ENCODE measurements around the gene CHRNB1. TPM values are rescaled to one million over a fixed set of nuclear protein-coding genes. Genes with fewer than 3 reads are reported as not detected.

CHRNB1 gene
- total RNA-seq, 4 donors from 2014 or later, result 6.5 to 16.0 (median 13.5) TPM

DNA sequence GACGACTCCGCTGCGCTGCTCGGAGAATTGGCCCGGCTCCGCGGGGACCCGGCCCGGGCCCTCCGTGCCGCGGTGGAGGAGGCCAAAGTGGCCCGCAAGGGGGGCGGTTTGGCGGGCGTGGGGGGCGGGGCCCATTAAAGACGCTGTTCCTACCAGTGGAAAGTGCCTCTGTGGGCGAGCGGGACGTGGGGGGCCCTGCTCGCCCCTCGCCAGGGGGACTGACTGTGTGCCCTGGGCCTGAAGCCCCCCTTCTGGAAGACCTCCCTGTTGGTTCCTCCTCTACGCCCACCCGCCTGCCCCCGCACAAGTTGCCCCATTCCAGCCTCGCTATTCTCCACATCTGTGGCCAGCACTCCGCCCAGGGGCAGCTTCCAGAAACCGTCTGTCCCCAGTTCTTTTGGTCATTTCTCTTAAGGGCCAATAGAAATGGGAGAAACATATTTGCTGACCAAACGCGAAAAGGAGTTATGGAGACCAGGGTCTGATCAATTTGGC is 7.4 kb upstream of the CHRNB1 start:
- WGBS, 2 donors, result 25 to 35% methylated on average over 20 to 24 of the region's 31 CpGs
- DNase-seq (ENCODE audit: low spot score in 2 of 2), result no peak
- Histone ChIP-seq H3K27ac (peak overlapping the region in 3 of 4 donors; percentile 62 to 72 (median 70)), H3K36me3 (no peaks in the 10 kb centered on the region), H3K9me3 (no peaks in the 10 kb centered on the region), H3K27me3 (peaks cover 0 to 64% of the 10 kb centered on the region in 2 donors), H3K4me3 (peak overlapping the region; percentile 10 to 51 (median 26)), H3K4me1 (peaks cover 0 to 63% (median 36%) of the 10 kb centered on the region in 4 donors)
- no peak for TF ChIP-seq POLR2A (IDR thresholded peaks at IDR 0.05)
- no peak for TF ChIP-seq CTCF (IDR thresholded peaks at IDR 0.05)
- TF ChIP-seq EP300 (IDR thresholded peaks at IDR 0.05), result no peak

DNA sequence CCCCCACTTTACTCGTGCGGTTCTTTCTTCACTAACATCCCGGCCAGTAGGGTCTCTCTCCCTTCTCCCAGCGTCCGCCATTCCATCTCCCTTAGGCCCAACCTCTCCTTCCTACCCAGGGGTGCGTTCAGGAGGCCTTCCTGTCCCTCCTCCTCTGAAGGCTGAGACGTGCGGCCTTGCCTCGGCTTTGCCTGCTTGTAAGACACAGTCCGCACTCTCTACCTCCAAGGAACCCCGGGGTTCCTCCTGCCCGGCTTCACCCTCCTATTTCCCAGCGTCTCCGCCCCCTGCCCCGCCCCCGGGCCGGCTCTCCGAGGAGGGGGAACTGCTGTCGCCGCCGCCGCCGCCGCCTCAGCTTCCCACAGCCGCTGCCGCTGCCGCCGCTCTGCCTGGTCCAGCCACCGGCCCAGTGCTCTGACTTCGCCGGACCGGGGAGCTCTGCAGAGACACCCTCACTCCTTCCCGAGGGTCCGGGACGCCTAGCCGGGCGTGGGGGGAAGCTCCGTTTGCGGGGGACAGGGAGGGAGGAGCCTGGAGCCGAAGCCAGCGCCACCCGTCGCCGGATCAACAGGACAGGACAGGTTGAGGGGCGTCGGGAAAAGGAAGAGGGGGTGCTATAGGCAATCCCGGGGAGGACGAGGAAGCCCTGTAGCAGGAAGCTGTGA is 6.8 kb upstream of the CHRNB1 start:
- H3K9me3 ChIP-seq, result no peaks in the 10 kb centered on the region
- TF ChIP-seq CTCF (IDR thresholded peaks at IDR 0.05) (no peak), EP300 (IDR thresholded peaks at IDR 0.05) (no peak), POLR2A (IDR thresholded peaks at IDR 0.05) (no peak)
- H3K4me1 ChIP-seq, result peaks cover 0 to 63% (median 36%) of the 10 kb centered on the region in 4 donors
- DNase-seq (ENCODE audit: low spot score in 2 of 2), result peak in 1 of 2 donors; percentile 50
- peaks cover 0 to 68% of the 10 kb centered on the region in 2 donors for H3K27me3 ChIP-seq
- H3K4me3 ChIP-seq, result peak overlapping the region; percentile 8 to 51 (median 20)
- H3K27ac ChIP-seq, result peak overlapping the region in 1 of 4 donors; percentile 70
- no peaks in the 10 kb centered on the region for H3K36me3 ChIP-seq
- 14 to 15% methylated on average over 27 to 44 of the region's 48 CpGs for WGBS, 2 donors

- Histone ChIP-seq H3K9me3 (no peaks in the 10 kb centered on the region), H3K27me3 (peaks cover 0 to 68% of the 10 kb centered on the region in 2 donors), H3K4me1 (peaks cover 0 to 63% (median 36%) of the 10 kb centered on the region in 4 donors), H3K36me3 (no peaks in the 10 kb centered on the region), H3K27ac (peak overlapping the region in 1 of 4 donors; percentile 70), H3K4me3 (peak overlapping the region in 3 of 4 donors; percentile 19 to 51 (median 21))
- DNase-seq (ENCODE audit: low spot score in 2 of 2), result no peak
- 43 to 51% methylated on average over 11 of the region's 11 CpGs for WGBS, 2 donors
- no peak for TF ChIP-seq EP300 (IDR thresholded peaks at IDR 0.05)
- TF ChIP-seq CTCF (IDR thresholded peaks at IDR 0.05), result no peak
- no peak for TF ChIP-seq POLR2A (IDR thresholded peaks at IDR 0.05)
These were observed 6.0 kb upstream of the CHRNB1 start for GRCh38 chr17:7438656-7439460.

GRCh38 chr17:7439462-7440112 is 5.3 kb upstream of the CHRNB1 start, which contains the start of gene FGF11:
FGF11 (plus strand) TSS chr17:7439512; CDS start chr17:7439621, 109 bp downstream.
- peak within 1 kb of the TSS in 2 of 4 donors; percentile 25 to 70 for H3K27ac ChIP-seq
- H3K4me3 ChIP-seq, result peak within 1 kb of the TSS; percentile 8 to 51 (median 28)
- no peaks in the 10 kb centered on the region for H3K9me3 ChIP-seq
- TF ChIP-seq POLR2A (IDR thresholded peaks at IDR 0.05) (no peak), EP300 (IDR thresholded peaks at IDR 0.05) (no peak), CTCF (IDR thresholded peaks at IDR 0.05) (no peak)
- WGBS, 2 donors, result 1 to 3% methylated on average over 13 to 23 of the region's 50 CpGs
- no peaks in the 10 kb centered on the region for H3K36me3 ChIP-seq
- DNase-seq (ENCODE audit: low spot score in 2 of 2), result no peak
- H3K27me3 ChIP-seq, result peaks cover 0 to 71% of the 10 kb centered on the region in 2 donors
- H3K4me1 ChIP-seq, result peaks cover 0 to 65% (median 36%) of the 10 kb centered on the region in 4 donors

Data from tibial nerve (tissue), 4 donors.